GM10266 (cell line): ENCODE data around the gene ZNF683.
"Not testable (repeated sequence)": the region's sequence is repeated elsewhere in the genome, so short reads cannot be mapped to it uniquely, and the experiment has no call there.

Experiments used
- DNase-seq: peaks from one replicate; pipeline ENCODE4 v3.0.0; 2012; ENCODE audit errors: extremely low spot score
- TF ChIP-seq, protein P1 (sequence below): IDR thresholded peaks from 2 replicates; pipeline ENCODE4 v1.5.1; 2012; ENCODE audit warnings: mild to moderate bottlenecking, low read depth; ENCODE audit not compliant: control insufficient read depth, insufficient read depth; ENCODE audit errors: missing control alignments

Gene ZNF683

GRCh38 chr1:26399034-26399433 is 26.5 kb upstream of the ZNF683 start:
- no peak for DNase-seq
- TF ChIP-seq, protein P1, sequence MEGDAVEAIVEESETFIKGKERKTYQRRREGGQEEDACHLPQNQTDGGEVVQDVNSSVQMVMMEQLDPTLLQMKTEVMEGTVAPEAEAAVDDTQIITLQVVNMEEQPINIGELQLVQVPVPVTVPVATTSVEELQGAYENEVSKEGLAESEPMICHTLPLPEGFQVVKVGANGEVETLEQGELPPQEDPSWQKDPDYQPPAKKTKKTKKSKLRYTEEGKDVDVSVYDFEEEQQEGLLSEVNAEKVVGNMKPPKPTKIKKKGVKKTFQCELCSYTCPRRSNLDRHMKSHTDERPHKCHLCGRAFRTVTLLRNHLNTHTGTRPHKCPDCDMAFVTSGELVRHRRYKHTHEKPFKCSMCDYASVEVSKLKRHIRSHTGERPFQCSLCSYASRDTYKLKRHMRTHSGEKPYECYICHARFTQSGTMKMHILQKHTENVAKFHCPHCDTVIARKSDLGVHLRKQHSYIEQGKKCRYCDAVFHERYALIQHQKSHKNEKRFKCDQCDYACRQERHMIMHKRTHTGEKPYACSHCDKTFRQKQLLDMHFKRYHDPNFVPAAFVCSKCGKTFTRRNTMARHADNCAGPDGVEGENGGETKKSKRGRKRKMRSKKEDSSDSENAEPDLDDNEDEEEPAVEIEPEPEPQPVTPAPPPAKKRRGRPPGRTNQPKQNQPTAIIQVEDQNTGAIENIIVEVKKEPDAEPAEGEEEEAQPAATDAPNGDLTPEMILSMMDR: no peak

GRCh38 chr1:26395754-26396153 is 23.2 kb upstream of the ZNF683 start:
- TF ChIP-seq, protein P1: no peak
- DNase-seq: no peak

DNA sequence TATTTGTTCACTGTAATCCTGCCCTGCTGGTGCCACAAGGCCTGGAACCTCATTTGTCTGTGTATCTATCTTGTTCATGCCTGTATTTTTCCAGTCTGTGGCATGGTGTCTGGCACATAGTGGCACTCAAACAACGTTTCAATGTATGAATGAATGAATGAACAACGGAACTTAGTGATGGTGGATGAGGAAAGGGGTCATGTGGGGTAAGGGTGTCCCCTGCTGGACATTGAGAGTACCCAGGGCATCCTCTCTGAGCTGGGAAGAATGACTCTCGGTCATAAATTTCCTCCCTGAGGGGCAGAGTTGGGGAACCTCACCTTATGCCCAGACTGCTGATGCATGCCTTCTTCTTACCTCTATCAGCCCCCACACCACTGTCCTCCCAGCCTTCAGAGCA is 18.9 kb upstream of the ZNF683 start:
- TF ChIP-seq, protein P1: peak; percentile 46
- no peak for DNase-seq

DNA sequence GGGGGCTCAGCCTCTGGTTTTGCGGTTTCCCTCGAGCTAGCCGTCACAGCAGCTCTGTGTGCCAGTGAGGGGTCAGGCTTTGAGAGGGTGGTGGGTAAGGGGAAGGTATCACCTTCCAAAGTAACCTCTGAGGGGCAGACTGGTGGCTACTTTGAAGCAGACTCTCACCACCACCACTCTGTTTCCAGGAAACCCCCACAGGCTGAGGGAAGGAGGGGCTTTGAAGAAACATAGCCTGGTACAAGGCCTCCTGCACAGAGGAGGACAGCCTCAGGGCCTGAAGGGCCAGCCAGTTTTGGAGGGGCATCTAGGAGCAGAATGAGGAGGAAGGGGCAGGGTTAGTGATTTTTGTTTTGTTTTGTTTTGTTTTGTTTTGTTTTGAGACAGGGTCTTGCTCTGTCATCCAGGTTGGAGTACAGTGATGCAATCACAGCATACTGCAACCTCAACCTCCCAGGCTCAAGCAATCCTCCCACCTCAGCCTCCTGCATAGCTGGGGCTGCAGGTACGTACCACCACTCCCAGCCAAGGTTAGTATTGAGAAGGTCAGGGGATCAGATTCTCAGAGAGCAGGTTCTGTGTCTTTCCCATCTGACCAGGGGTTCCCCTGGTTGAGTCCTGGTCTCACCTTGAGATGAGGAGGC is 17.2 kb upstream of the ZNF683 start:
- DNase-seq: no peak
- TF ChIP-seq, protein P1: no peak

- no peak for DNase-seq
- TF ChIP-seq, protein P1: no peak
Measured at GRCh38 chr1:26388791-26389445, 16.4 kb upstream of the ZNF683 start.

- no peak for DNase-seq
- TF ChIP-seq, protein P1: no peak
Measured at GRCh38 chr1:26387447-26387846, 14.9 kb upstream of the ZNF683 start.

DNA sequence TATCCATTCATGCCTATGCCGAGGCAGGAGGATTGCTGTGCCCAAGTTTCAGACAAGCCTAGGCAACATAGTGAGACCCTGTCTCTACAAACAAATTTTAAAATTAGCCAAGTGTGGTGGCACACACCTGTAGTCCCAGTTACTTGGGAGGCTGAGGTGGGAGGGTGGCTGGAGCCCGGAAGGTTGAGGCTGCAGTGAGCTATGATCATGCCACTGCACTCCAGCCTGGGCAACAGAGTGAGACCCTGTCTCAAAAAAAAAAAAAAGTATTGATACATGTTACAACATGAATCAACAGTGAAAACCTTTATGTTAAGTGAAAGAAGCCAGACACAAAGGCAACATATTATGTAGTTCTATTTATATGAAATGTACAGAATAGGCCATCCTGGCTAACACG is 12.5 kb upstream of the ZNF683 start:
- not testable (repeated sequence) for DNase-seq
